GM03348 (cell line): ENCODE data around the gene SURF4.

Experiments
- DNase-seq: peaks from one replicate; pipeline ENCODE4 v3.0.0; 2012; ENCODE audit warnings: low spot score

Gene SURF4

GRCh38 chr9:133375724-133376654 is at the start of gene SURF4, which contains the start of gene STKLD1:
Gene SURF4 (minus strand): TSS chr9:133376060. CDS start chr9:133375969, 91 bp downstream.
Gene STKLD1 (plus strand): TSS chr9:133376366. CDS start chr9:133376474, 108 bp downstream.
- DNase-seq: peak; percentile 100

DNA sequence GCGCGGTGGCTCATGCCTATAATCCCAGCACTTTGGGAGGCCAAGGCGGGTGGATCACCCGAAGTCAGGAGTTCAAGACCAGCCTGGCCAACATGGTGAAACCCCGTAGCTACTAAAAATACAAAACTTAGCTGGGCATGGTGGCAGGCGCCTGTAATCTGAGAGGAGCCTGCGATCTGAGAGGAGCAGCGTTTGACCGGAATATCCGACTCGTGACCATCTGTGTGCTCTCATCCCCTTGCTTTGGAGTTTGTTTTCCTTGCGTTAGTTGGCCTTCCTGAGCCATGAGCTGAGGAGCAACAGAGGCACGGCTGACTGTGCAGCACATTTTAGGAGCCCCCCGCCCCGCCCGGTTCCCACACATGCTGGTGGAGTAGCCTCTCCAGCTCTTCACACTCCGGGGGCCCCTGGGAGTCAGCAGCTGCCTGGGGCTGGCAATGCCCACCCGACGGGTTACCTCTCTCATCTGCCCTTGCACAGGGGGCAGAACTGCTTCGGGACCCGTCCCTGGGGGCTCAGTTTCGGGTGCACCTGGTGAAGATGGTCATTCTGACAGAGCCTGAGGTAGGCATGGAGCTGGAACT is 49.3 kb upstream of the SURF4 start:
- DNase-seq: no peak

DNA sequence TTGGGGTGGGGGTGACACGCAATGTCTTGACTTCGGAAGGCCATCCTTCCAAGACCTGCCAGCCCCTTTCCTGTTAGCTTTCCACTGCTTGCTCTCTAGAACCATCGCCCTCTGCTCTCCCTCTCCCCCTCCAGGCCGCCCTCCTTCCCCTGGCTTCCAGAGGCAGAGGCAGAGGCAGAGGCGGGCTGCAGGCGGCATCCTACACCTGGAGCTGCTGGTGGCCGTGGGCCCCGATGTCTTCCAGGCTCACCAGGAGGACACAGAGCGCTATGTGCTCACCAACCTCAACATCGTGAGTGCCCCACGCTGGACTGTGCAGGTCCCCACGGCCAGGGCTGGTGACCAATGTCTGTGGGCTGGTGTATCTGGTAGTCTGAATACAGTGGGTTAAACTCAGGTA is 48.3 kb upstream of the SURF4 start:
- no peak for DNase-seq

GRCh38 chr9:133423216-133423615 is 47.4 kb upstream of the SURF4 start:
- DNase-seq: no peak

- no peak for DNase-seq
Measured at GRCh38 chr9:133421615-133422542, 46.0 kb upstream of the SURF4 start, which contains the start of gene ADAMTS13. Gene ADAMTS13 (plus strand): TSS chr9:133422367. CDS start chr9:133422444, 77 bp downstream.

DNA sequence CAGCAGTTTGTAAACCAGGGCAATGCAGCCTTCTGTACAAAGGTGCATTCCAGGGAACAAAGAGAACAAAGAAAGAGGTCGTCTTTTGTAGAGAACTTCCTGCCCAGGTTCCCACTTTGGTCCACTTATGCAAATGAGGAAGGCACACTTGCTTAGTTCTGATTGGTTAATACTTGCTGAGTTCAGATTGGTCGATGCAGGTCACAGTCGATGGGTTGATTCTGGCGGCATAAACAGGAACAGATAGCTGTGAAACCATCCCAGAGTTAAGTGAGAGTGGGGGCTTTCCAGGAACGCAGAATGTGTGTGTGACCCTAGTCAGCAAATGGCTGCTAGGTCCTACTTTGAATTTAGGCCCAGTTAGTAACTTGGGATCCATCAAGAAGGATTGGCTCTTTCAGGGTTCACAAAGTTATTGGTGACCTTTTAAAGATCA is 44.5 kb upstream of the SURF4 start:
- no peak for DNase-seq

- no peak for DNase-seq
Measured at GRCh38 chr9:133419005-133419404, 43.1 kb upstream of the SURF4 start.

DNA sequence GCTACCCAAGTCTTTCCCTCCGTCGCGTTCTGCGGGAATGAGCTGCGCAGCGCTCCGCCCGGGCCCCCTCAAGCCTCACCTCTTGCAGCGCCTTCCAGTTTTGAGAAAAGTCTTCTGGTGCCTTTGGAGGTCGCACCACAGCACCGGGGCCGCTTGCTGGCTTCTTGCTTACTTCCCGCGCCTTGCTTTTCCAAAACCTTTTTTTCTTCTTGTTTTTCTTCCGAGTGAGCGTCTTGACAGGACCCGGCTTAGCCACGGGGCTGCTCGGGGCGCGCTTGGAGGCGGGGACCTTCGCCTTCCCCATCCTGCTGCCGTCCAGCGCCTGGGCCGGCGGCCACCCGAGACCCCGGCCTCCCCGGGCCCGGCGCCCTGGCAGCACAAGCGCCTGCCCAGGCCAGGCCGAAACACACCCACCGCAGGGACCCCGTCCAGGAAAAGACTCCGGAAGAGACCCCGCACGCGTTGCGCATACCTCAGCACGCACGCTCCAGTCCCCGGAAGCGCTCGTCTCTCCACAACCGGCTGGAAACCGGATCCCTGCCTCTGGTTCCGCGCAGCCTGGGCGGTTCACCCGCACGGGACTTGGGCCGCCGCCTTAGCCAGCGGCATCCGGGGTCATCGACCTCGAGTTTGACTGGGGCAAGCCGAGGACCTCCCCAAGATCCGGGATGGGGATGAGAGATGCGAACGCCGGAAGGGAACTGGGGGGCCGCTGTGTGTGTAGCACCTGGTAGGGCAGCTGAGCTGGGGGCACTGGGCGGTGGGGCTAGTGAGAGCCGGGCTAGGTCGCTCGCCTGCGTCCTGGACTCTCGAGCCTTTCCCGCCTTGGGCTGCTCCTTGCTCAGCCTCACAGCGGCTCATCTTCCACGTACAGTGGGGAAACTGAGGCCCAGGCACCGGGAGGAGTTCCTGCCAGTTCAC is 41.9 kb upstream of the SURF4 start, which contains the start of gene REXO4:
REXO4 (minus strand) TSS at position 470 of the 921 bp plus-strand sequence; CDS start at position 304, 166 bp downstream.
- DNase-seq: peak; percentile 92

GRCh38 chr9:133415170-133415569 is 39.3 kb upstream of the SURF4 start:
- DNase-seq: no peak

GRCh38 chr9:133408042-133408441 is 32.2 kb upstream of the SURF4 start:
- no peak for DNase-seq

DNA sequence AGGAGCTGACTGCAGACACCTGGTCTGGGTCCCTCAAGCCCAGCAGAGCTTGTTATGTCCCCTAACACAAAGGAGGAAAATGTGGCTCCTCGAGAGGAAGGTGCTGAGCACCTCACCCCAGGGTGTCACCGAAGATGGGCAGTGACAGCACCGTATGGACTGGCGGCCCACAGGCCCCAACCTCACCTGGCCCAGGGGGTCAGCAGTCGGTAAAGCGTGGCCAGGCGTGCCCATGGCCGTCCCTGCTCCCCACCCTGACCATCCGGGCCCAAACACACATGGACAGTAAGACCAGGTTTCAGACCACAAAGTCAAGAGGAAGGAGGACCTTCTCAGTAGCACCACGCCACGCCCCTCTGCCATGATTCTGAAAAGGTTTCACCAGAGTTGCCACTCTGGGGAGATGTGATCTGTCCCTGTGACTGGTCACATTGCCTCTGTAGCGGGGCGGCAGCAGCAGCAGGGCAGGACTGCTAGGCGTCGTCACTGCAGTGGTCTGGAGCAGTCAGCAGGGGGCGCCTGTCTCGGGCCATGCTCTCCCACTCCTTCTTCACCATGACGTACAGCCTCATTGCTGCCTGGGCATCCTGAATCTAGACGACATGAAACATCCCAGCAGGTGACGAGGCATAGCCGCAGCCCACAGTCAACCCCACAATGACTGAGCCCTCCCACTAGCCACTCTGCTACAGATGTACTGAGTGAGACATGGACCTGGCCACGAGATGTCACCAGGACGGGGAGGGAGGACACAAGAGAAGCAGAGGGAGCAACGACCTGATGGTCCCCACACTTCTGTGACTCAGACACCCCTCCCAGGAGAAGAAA is 30.8 kb upstream of the SURF4 start:
- peak; percentile 92 for DNase-seq

GRCh38 chr9:133405508-133406438 is 29.9 kb upstream of the SURF4 start:
- peak; percentile 25 for DNase-seq

- no peak for DNase-seq
Measured at GRCh38 chr9:133404454-133405002, 28.7 kb upstream of the SURF4 start.

DNA sequence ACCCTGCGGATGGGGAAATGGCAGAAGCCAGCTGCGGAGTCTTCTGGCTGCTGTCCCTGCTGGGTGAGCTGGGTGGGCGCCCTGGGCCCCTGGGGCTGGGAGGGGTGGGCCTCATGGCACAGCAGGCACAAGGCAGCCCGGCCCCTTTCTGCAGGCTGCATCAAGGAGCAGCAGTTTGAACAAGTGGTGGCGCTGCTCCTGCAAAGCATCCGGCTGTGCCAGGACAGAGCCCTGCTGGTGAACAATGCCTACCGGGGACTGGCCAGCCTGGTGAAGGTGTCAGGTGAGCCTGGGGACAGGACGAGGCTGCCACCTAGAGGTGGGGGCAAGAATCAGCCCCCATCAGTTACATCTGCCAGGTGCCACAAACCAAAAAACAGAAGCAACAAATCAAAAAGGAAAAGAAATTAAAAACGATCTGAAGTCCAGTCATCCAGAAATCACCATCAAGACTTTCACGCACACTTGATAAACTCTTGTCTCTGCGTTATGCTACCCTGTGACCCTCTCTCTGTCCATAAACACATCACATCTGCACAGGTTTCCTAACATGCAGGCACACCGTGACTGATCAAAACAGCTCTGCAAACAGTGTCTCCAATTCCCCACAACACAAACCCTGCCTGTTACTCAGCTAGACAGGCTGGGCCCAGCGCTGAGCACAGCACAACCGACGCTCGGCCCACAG is 28.1 kb upstream of the SURF4 start:
- peak; percentile 52 for DNase-seq

- DNase-seq: no peak
Measured at GRCh38 chr9:133402689-133403088, 26.8 kb upstream of the SURF4 start.

DNA sequence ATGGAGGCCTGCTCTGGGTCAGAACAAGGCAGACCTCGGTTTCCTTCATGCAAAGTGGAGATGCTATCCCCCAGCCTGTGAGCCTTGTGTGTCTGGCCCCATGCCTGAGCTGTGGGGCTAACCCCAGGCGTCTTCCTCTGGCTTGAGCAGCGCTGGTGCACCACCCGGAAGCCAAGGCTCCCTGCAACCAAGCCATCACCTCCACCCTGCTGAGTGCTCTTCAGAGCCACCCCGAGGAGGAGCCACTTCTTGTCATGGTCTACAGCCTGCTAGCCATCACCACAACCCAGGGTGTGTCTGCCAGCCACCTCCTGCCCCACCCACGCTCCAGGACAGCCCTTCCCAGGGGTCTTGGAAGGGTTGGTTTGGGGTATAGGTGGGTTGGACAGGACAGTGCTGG is 25.7 kb upstream of the SURF4 start:
- no peak for DNase-seq

GRCh38 chr9:133400292-133400691 is 24.4 kb upstream of the SURF4 start:
- no peak for DNase-seq

DNA sequence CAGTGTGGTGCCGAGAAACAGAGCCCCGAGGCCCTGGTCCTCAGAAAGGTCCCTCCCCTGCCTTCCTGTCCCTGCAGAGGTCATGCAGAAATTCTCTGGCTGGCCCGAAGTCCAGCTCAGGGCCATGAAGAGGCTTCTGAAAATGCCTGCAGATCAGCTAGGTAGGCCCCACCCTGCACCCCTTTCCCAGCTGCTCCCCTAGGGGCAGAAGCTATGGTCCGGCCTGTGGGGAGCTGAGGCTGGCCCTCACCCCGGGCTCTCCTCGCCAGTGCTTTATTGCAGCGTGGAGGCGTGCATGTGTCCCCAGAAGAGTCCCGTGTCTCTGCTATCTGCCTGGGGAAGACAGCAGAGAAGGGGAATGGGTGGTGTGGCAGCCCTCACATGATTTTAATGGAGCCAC is 22.0 kb upstream of the SURF4 start:
- no peak for DNase-seq
